HepG2 (cell line): ENCODE results near the gene WDR73. TPM values are rescaled to one million over a fixed set of nuclear protein-coding genes. Genes with fewer than 3 reads are reported as not detected.

Experiments
- CBX5 ChIP-seq: sonication (generic); formaldehyde crosslinking; IDR thresholded peaks from 2 replicates; pipeline ENCODE4 v1.4.0; 2020; ENCODE audit warnings: missing genetic modification reagents, borderline replicate concordance
- DNMT3B ChIP-seq: conservative IDR thresholded peaks from 2 replicates; pipeline ENCODE4 v1.6.1; 2016; ENCODE audit warnings: missing biosample characterization, control low read depth
- HDAC6 ChIP-seq: fragments of 200-600 bp; sonication (generic); IDR thresholded peaks from 2 replicates; pipeline ENCODE4 v1.7.0; 2017; ENCODE audit warnings: mild to moderate bottlenecking, antibody characterized with exemption, low read length, low read depth
- LCORL ChIP-seq, 2 experiments: fragments of 450-650 bp in 1 of 2; sonication (generic) in 1 of 2; formaldehyde crosslinking in 1 of 2; IDR thresholded peaks; 2 replicates each; pipeline versions ENCODE4 v1.5.0 to v1.6.1; 2017 to 2020; ENCODE audit warnings: antibody characterized with exemption in 1 of 2, missing genetic modification reagents in 1 of 2
- SAP130 ChIP-seq: IDR thresholded peaks from 2 replicates; pipeline ENCODE4 v1.6.1; 2016; ENCODE audit warnings: low read depth
- ZMYM2 ChIP-seq: sonication (generic); formaldehyde crosslinking; IDR thresholded peaks from 2 replicates; pipeline ENCODE4 v1.8.0; 2022; ENCODE audit warnings: mild to moderate bottlenecking, missing genetic modification reagents
- ZNF570 ChIP-seq: sonication (generic); formaldehyde crosslinking; IDR thresholded peaks from 2 replicates; pipeline ENCODE4 v1.4.0; 2020; ENCODE audit warnings: mild to moderate bottlenecking, missing genetic modification reagents, borderline replicate concordance
- ZNF577 ChIP-seq: sonication (generic); formaldehyde crosslinking; IDR thresholded peaks from 2 replicates; pipeline ENCODE4 v1.4.0; 2020; ENCODE audit warnings: mild to moderate bottlenecking, low read depth, missing genetic modification reagents, borderline replicate concordance
- ZNF747 ChIP-seq: sonication (generic); formaldehyde crosslinking; IDR thresholded peaks from 2 replicates; pipeline ENCODE4 v1.8.1; 2023; ENCODE audit warnings: missing genetic modification reagents, mild to moderate bottlenecking, borderline replicate concordance
- ZNF83 ChIP-seq: sonication (generic); formaldehyde crosslinking; IDR thresholded peaks from 2 replicates; pipeline ENCODE4 v1.4.0; 2020; ENCODE audit warnings: missing genetic modification reagents, mild to moderate bottlenecking, borderline replicate concordance
- polyA plus RNA-seq, 8 experiments: library from polyadenylated mRNA; depleted of rRNA in 3 of 8; stranded (reverse) in 7 of 8; unstranded in 1 of 8; fragments of >200 nt; fragmentation: Illumina TruSeq in 4 of 8; extraction: Trizol in 4 of 8; gene quantifications; 2 replicates each; pipeline versions ENCODE4 v1.2.1 to v1.2.3, GENCODE V29; 2011 to 2016; ENCODE audit warnings: low read depth in 4 of 8, missing spikeins in 1 of 8, mixed read lengths in 1 of 8; ENCODE audit not compliant: insufficient read depth in 1 of 8
- total RNA-seq, 5 experiments: library from RNA; depleted of rRNA; stranded (reverse); fragments of >200 nt; fragmentation: Illumina TruSeq; extraction: Trizol; gene quantifications; 2 replicates each; pipeline ENCODE4 v1.2.3, GENCODE V29; 2016; ENCODE audit warnings: low read depth in 1 of 5
- TF ChIP-seq, protein P1 (sequence below): sonication (generic); formaldehyde crosslinking; IDR thresholded peaks from 2 replicates; pipeline ENCODE4 v1.5.1; 2020; ENCODE audit warnings: mild to moderate bottlenecking, missing genetic modification reagents, moderate library complexity
- TF ChIP-seq, protein P2 (sequence below): sonication (generic); formaldehyde crosslinking; IDR thresholded peaks from 2 replicates; pipeline ENCODE4 v1.5.1; 2020; ENCODE audit warnings: missing genetic modification reagents, mild to moderate bottlenecking, borderline replicate concordance
- TF ChIP-seq, protein P3 (sequence below): sonication (generic); formaldehyde crosslinking; IDR thresholded peaks from 2 replicates; pipeline ENCODE4 v1.4.0; 2020; ENCODE audit warnings: mild to moderate bottlenecking, missing genetic modification reagents
- TF ChIP-seq, protein P4 (sequence below), 2 experiments: IDR thresholded peaks; 2 replicates each; pipeline ENCODE4 v1.6.1; 2011 to 2012; ENCODE audit warnings: low read length in 2 of 2, borderline replicate concordance in 1 of 2, low read depth in 1 of 2, mild to moderate bottlenecking in 1 of 2, moderate library complexity in 1 of 2
- TF ChIP-seq, protein P5 (sequence below): sonication (generic); formaldehyde crosslinking; IDR thresholded peaks from 2 replicates; pipeline ENCODE4 v1.5.0; 2020; ENCODE audit warnings: missing genetic modification reagents
- TF ChIP-seq, protein P6 (sequence below): sonication (generic); formaldehyde crosslinking; IDR thresholded peaks from 2 replicates; pipeline ENCODE4 v1.5.0; 2020; ENCODE audit warnings: missing genetic modification reagents, mild to moderate bottlenecking, borderline replicate concordance

The WDR73 gene
- total and polyA plus RNA-seq, 2 of the 13 experiments (the other 11 are each of a cell fraction or from before 2014, with no cell fraction given), result 20.0 to 35.5 TPM

DNA sequence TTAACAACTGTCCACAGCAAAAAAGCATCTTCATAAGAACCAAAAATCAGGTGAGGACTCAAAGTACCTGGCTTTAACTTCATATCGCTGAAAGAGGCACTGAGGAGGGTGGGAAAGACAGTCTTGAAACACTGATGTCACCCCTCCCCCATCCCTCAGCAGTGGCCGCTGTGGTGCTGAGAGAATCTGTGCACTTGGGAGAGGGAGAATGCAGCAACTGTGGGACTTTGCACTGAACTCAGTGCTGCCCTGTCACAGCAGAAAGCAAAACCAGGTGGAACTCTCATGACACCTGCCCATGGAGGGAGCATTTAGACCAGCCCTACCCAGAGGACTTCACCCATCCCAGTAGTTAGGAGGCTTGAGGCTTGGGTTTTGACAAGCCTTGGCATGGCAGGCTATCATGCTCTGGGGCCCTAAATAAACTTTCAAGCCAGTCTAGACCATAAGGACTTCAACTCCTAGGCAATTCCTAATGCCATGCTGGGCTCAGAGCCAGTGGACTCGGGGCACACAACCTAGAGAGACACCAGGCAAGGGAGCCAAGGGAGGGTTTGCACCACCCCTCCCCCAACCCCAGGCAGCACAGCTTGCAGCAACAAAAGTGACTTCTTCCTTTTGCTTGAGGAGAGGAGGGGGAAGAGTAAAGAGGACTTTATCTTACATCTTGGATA is 59.3 kb downstream of the WDR73 start (continued):
- TF ChIP-seq, protein P1, sequence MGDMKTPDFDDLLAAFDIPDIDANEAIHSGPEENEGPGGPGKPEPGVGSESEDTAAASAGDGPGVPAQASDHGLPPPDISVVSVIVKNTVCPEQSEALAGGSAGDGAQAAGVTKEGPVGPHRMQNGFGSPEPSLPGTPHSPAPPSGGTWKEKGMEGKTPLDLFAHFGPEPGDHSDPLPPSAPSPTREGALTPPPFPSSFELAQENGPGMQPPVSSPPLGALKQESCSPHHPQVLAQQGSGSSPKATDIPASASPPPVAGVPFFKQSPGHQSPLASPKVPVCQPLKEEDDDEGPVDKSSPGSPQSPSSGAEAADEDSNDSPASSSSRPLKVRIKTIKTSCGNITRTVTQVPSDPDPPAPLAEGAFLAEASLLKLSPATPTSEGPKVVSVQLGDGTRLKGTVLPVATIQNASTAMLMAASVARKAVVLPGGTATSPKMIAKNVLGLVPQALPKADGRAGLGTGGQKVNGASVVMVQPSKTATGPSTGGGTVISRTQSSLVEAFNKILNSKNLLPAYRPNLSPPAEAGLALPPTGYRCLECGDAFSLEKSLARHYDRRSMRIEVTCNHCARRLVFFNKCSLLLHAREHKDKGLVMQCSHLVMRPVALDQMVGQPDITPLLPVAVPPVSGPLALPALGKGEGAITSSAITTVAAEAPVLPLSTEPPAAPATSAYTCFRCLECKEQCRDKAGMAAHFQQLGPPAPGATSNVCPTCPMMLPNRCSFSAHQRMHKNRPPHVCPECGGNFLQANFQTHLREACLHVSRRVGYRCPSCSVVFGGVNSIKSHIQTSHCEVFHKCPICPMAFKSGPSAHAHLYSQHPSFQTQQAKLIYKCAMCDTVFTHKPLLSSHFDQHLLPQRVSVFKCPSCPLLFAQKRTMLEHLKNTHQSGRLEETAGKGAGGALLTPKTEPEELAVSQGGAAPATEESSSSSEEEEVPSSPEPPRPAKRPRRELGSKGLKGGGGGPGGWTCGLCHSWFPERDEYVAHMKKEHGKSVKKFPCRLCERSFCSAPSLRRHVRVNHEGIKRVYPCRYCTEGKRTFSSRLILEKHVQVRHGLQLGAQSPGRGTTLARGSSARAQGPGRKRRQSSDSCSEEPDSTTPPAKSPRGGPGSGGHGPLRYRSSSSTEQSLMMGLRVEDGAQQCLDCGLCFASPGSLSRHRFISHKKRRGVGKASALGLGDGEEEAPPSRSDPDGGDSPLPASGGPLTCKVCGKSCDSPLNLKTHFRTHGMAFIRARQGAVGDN (CRISPR knock-in tag), result peak; percentile 40
- TF ChIP-seq ZNF747 (CRISPR knock-in tag) (no peak), LCORL (IDR thresholded peaks at IDR 0.05) (no peak), LCORL (CRISPR knock-in tag; IDR thresholded peaks at IDR 0.05) (0 out of 2 replicates have a peak, but pooled peaks have one; percentile 25), ZNF577 (CRISPR knock-in tag) (no peak), HDAC6 (no peak), CBX5 (no peak), ZMYM2 (no peak), ZNF570 (CRISPR knock-in tag) (no peak), DNMT3B (CRISPR knock-in tag) (no peak), SAP130 (CRISPR knock-in tag) (peak; percentile 72), ZNF83 (CRISPR knock-in tag) (no peak)
- TF ChIP-seq, protein P2, sequence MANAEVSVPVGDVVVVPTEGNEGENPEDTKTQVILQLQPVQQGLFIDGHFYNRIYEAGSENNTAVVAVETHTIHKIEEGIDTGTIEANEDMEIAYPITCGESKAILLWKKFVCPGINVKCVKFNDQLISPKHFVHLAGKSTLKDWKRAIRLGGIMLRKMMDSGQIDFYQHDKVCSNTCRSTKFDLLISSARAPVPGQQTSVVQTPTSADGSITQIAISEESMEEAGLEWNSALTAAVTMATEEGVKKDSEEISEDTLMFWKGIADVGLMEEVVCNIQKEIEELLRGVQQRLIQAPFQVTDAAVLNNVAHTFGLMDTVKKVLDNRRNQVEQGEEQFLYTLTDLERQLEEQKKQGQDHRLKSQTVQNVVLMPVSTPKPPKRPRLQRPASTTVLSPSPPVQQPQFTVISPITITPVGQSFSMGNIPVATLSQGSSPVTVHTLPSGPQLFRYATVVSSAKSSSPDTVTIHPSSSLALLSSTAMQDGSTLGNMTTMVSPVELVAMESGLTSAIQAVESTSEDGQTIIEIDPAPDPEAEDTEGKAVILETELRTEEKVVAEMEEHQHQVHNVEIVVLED, result no peak
- TF ChIP-seq, protein P3, sequence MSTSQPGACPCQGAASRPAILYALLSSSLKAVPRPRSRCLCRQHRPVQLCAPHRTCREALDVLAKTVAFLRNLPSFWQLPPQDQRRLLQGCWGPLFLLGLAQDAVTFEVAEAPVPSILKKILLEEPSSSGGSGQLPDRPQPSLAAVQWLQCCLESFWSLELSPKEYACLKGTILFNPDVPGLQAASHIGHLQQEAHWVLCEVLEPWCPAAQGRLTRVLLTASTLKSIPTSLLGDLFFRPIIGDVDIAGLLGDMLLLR (CRISPR knock-in tag), result no peak
- TF ChIP-seq, protein P4, sequence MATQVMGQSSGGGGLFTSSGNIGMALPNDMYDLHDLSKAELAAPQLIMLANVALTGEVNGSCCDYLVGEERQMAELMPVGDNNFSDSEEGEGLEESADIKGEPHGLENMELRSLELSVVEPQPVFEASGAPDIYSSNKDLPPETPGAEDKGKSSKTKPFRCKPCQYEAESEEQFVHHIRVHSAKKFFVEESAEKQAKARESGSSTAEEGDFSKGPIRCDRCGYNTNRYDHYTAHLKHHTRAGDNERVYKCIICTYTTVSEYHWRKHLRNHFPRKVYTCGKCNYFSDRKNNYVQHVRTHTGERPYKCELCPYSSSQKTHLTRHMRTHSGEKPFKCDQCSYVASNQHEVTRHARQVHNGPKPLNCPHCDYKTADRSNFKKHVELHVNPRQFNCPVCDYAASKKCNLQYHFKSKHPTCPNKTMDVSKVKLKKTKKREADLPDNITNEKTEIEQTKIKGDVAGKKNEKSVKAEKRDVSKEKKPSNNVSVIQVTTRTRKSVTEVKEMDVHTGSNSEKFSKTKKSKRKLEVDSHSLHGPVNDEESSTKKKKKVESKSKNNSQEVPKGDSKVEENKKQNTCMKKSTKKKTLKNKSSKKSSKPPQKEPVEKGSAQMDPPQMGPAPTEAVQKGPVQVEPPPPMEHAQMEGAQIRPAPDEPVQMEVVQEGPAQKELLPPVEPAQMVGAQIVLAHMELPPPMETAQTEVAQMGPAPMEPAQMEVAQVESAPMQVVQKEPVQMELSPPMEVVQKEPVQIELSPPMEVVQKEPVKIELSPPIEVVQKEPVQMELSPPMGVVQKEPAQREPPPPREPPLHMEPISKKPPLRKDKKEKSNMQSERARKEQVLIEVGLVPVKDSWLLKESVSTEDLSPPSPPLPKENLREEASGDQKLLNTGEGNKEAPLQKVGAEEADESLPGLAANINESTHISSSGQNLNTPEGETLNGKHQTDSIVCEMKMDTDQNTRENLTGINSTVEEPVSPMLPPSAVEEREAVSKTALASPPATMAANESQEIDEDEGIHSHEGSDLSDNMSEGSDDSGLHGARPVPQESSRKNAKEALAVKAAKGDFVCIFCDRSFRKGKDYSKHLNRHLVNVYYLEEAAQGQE (IDR thresholded peaks at IDR 0.05; ENCODE audit: borderline replicate concordance in 1 of 2, low read depth in 1 of 2, low read length in 2 of 2), result no peak
- TF ChIP-seq, protein P5, sequence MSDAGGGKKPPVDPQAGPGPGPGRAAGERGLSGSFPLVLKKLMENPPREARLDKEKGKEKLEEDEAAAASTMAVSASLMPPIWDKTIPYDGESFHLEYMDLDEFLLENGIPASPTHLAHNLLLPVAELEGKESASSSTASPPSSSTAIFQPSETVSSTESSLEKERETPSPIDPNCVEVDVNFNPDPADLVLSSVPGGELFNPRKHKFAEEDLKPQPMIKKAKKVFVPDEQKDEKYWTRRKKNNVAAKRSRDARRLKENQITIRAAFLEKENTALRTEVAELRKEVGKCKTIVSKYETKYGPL (CRISPR knock-in tag), result no peak
- TF ChIP-seq, protein P6, sequence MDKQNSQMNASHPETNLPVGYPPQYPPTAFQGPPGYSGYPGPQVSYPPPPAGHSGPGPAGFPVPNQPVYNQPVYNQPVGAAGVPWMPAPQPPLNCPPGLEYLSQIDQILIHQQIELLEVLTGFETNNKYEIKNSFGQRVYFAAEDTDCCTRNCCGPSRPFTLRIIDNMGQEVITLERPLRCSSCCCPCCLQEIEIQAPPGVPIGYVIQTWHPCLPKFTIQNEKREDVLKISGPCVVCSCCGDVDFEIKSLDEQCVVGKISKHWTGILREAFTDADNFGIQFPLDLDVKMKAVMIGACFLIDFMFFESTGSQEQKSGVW (CRISPR knock-in tag), result no peak
